Tibial nerve (tissue), 3 donors: ENCODE data around the gene ZFPM1.

Experiments
- CTCF ChIP-seq, 5 experiments: fragments of 200-600 bp in 3 of 5; fragments of 450-650 bp in 2 of 5; sonication (generic) in 3 of 5; IDR thresholded peaks; one replicate each; pipeline ENCODE4 v1.5.1; 2016 to 2019; ENCODE audit warnings: antibody characterized with exemption in 5 of 5, mild to moderate bottlenecking in 3 of 5, moderate library complexity in 2 of 5
- POLR2A ChIP-seq, 2 donors: fragments of 450-650 bp; IDR thresholded peaks; one replicate each; pipeline ENCODE4 v1.6.1; 2017; ENCODE audit warnings: antibody characterized with exemption in 2 of 2, mild to moderate bottlenecking in 2 of 2, moderate library complexity in 2 of 2

- TF ChIP-seq CTCF (IDR thresholded peaks at IDR 0.05): no peak
- TF ChIP-seq POLR2A (IDR thresholded peaks at IDR 0.05): no peak
Measured at GRCh38 chr16:88491560-88492310, 38.7 kb downstream of the ZFPM1 start.
